Measurements from ENCODE around the gene IGFBP7.

IGFBP7 gene, protein sequence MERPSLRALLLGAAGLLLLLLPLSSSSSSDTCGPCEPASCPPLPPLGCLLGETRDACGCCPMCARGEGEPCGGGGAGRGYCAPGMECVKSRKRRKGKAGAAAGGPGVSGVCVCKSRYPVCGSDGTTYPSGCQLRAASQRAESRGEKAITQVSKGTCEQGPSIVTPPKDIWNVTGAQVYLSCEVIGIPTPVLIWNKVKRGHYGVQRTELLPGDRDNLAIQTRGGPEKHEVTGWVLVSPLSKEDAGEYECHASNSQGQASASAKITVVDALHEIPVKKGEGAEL

DNA sequence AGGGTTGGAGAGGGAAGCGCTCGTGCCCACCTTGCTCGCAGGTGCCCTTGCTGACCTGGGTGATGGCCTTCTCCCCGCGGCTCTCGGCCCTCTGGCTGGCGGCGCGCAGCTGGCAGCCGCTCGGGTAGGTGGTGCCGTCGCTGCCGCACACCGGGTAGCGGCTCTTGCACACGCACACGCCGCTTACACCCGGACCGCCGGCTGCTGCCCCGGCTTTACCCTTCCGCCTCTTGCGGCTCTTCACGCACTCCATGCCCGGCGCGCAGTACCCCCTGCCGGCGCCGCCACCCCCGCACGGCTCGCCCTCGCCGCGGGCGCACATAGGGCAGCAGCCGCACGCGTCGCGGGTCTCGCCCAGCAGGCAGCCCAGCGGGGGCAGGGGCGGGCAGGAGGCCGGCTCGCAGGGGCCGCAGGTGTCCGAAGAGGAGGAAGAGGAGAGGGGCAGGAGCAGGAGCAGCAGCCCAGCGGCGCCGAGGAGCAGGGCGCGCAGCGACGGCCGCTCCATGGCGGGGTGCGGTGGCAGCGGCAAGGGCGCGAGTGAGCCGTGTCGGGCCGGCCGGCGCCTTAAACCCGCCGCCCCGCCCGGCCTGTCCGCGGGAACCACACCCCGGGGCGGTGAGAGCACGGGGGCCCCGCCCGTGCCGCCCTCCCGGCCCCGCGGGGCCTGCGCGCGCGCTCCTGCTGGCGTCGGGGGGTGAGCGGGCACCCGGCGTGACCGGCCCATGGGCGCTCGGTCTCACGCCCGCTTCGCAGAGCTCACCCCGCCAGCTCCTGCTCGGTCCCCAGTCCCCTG lies at the start of gene IGFBP7:
Gene IGFBP7 (minus strand): TSS at position 539 of the 793 bp plus-strand sequence. CDS start 34 bp downstream, at position 505.
- DNase-seq (ENCODE audit: low spot score): peak; percentile 57
- no peak for TF ChIP-seq CTCF (IDR thresholded peaks at IDR 0.05; ENCODE audit: borderline replicate concordance, control extremely low read depth, extremely low read depth, insufficient read depth, missing control alignments)
- in situ Hi-C loops (cut with MboI; ENCODE audit: low sequenced_read_pairs, unreplicated experiment): no loop called here

GRCh38 chr4:57159866-57160265 lies 49.7 kb upstream of the IGFBP7 start:
- no peak for TF ChIP-seq CTCF (IDR thresholded peaks at IDR 0.05; ENCODE audit: borderline replicate concordance, control extremely low read depth, extremely low read depth, insufficient read depth, missing control alignments)
- in situ Hi-C loops (cut with MboI; ENCODE audit: low sequenced_read_pairs, unreplicated experiment): no loop called here
- no peak for DNase-seq (ENCODE audit: low spot score)

GRCh38 chr4:57158762-57159161 lies 48.6 kb upstream of the IGFBP7 start:
- in situ Hi-C loops (cut with MboI; ENCODE audit: low sequenced_read_pairs, unreplicated experiment): no loop called here
- no peak for DNase-seq (ENCODE audit: low spot score)

DNA sequence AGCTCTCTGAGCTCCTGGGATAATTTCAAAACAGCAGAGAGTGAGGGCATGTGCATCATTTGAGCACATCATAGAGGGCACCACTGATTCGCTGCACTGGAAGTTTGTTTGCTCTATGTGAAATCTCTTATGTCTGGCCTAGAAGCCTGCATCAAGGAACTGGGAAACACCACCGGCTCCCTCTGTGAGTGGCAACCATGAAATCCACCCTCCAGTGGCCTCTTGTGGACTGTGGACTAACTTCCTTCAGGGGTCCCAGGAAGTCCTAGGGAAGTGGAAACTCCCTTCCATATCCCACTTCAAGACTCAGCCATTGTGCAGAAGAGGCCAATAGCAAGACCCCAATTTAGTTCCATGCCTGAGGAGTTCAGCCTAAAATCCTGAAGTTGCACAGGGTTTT lies 48.0 kb upstream of the IGFBP7 start:
- no peak for DNase-seq (ENCODE audit: low spot score)
- no peak for TF ChIP-seq CTCF (IDR thresholded peaks at IDR 0.05; ENCODE audit: borderline replicate concordance, control extremely low read depth, extremely low read depth, insufficient read depth, missing control alignments)
- in situ Hi-C loops (cut with MboI; ENCODE audit: low sequenced_read_pairs, unreplicated experiment): no loop called here

More at GRCh38 chr4:57158762-57159161, 48.6 kb upstream of the IGFBP7 start:
- TF ChIP-seq CTCF (IDR thresholded peaks at IDR 0.05; ENCODE audit: borderline replicate concordance, control extremely low read depth, extremely low read depth, insufficient read depth, missing control alignments): no peak

DNA sequence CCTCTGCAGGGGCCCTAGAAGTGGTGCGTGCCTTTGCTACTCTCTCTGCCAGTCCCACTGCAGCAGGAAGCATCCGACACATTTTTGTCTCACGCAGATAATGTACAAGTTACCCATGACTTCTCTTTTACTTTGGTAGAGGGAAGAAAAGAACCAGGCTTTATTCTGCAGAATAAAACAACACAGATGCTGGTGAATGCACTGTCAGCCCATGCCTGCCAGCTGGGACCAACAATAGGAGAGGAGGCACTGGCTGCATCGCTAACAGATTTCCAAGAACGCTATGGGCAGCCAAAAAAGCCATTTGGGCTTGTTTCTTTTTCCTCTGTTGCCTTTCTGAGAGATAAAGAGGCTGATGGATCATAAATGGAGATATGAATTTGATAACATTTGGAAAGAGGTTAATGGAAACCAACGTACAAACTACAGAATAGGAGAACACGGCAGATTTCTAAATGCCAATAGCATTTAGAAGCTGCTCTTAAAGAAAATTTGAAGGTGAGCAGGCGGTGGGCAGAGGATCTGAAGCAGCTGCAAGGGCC lies 47.5 kb upstream of the IGFBP7 start:
- DNase-seq (ENCODE audit: low spot score): no peak
- TF ChIP-seq CTCF (IDR thresholded peaks at IDR 0.05; ENCODE audit: borderline replicate concordance, control extremely low read depth, extremely low read depth, insufficient read depth, missing control alignments): no peak
- in situ Hi-C loops (cut with MboI; ENCODE audit: low sequenced_read_pairs, unreplicated experiment): no loop called here

GRCh38 chr4:57156242-57156990 lies 46.2 kb upstream of the IGFBP7 start:
- no peak for TF ChIP-seq CTCF (IDR thresholded peaks at IDR 0.05; ENCODE audit: borderline replicate concordance, control extremely low read depth, extremely low read depth, insufficient read depth, missing control alignments)
- DNase-seq (ENCODE audit: low spot score): no peak
- in situ Hi-C loops (cut with MboI; ENCODE audit: low sequenced_read_pairs, unreplicated experiment): no loop called here

Data from GM13976 (cell line).